ENCODE data around the gene PCDHA5.
"Not testable (repeated sequence)": the region's sequence is repeated elsewhere in the genome, so short reads cannot be mapped to it uniquely, and the experiment has no call there.

PCDHA5 gene

DNA sequence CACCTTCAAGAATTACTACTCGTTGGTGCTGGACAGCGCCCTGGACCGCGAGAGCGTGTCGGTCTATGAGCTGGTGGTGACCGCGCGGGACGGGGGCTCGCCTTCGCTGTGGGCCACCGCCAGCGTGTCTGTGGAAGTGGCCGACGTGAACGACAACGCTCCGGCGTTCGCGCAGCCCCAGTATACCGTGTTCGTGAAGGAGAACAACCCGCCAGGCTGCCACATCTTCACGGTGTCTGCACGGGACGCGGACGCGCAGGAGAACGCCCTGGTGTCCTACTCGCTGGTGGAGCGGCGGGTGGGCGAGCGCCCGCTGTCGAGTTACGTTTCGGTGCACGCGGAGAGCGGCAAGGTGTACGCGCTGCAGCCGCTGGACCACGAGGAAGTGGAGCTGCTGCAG is 1.6 kb downstream of the PCDHA5 start:
- not testable (repeated sequence) for DNase-seq (ENCODE audit: low read depth in 2 of 2, low spot score in 1 of 2)

DNA sequence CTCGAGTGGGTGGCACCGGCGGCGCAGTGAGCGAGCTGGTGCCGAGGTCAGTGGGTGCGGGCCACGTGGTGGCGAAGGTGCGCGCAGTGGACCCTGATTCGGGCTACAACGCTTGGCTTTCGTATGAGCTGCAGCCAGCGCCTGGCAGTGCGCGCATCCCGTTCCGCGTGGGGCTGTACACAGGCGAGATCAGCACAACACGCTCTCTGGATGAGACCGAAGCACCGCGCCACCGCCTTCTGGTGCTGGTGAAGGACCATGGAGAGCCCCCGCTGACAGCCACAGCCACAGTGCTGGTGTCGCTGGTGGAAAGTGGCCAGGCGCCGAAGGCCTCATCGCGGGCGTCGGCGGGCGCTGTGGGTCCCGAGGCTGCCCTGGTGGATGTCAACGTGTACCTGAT is 2.1 kb downstream of the PCDHA5 start:
- DNase-seq (ENCODE audit: low read depth in 2 of 2, low spot score in 1 of 2) = no peak

DNA sequence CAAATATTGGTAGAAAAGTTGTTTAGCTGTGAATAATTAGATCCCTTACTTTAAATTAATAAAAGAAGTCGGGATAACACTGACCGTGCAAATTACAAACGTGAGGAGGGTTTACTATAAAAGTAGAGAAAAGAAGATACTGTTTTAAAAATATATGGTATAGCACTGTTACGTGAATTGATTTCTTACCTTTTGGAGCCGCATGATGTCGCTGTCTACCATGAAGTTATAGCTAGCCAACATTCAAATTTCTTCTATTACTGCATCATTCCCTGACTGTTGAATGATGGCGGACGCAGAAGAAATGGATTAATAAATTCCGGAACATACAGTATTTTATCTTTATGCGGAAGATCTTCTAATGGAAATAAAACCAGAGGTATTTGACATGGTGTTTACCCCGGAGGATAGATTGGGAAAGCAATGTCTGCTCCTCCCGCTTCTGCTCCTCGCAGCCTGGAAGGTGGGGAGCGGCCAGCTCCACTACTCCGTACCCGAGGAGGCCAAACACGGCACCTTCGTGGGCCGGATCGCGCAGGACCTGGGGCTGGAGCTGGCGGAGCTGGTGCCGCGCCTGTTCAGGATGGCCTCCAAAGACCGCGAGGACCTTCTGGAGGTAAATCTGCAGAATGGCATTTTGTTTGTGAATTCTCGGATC is 6.4 kb downstream of the PCDHA5 start, which contains the start of gene PCDHA6:
PCDHA6 (plus strand) TSS at position 257 of the 658 bp plus-strand sequence; CDS start at position 389, 132 bp downstream.
- DNase-seq (ENCODE audit: low read depth in 2 of 2, low spot score in 1 of 2) = no peak

DNA sequence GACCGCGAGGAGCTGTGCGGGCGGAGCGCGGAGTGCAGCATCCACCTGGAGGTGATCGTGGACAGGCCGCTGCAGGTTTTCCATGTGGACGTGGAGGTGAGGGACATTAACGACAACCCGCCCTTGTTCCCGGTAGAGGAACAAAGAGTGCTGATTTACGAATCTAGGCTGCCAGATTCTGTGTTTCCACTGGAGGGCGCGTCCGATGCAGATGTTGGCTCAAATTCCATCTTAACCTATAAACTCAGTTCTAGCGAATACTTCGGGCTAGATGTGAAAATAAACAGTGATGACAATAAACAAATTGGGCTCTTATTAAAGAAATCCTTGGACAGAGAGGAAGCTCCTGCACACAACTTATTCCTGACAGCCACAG is 6.9 kb downstream of the PCDHA5 start:
- no peak for DNase-seq (ENCODE audit: low read depth in 2 of 2, low spot score in 1 of 2)

DNA sequence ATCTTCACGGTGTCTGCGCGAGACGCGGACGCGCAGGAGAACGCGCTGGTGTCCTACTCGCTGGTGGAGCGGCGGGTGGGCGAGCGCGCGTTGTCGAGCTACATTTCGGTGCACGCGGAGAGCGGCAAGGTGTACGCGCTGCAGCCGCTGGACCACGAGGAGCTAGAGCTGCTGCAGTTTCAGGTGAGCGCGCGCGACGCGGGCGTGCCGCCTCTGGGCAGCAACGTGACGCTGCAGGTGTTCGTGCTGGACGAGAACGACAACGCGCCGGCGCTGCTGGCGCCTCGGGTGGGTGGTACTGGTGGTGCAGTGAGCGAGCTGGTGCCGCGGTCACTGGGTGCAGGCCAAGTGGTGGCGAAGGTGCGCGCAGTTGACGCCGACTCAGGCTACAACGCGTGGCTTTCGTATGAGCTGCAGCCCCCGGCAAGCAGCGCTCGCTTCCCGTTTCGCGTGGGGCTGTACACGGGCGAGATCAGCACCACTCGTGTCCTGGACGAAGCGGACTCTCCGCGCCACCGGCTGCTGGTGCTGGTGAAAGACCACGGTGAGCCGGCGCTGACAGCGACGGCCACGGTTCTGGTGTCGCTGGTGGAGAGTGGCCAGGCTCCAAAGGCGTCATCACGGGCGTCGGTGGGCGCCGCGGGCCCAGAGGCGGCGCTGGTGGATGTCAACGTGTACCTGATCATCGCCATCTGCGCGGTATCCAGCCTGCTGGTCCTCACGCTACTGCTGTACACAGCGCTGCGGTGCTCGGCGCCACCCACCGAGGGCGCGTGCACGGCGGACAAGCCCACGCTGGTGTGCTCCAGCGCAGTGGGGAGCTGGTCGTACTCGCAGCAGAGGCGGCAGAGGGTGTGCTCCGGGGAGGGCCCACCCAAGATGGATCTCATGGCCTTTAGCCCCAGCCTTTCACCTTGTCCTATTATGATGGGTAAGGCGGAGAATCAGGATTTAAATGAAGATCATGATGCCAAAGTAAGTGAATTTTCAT is 8.4 kb downstream of the PCDHA5 start:
- DNase-seq (ENCODE audit: low read depth in 2 of 2, low spot score in 1 of 2) = not testable (repeated sequence)

DNA sequence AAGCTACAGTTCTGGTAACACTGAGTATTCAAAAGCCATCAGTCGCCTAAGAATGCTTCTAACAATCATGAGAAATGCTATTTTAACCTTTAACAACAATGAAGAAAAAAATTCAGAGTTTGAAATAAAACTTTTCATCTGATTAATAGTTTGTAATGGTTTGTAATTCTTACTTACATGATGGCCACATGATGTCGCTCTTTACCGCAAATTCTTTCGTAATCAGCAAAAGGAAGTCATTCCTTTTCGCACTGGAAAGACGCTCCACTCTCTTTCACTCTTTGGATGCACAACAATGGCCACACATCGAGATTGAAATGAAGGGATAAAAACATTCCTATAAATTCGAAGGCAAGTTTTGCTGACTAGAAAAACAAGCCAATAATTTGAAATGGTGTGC is 12.6 kb downstream of the PCDHA5 start, which contains the start of gene PCDHA7:
PCDHA7 (plus strand) TSS at position 277 of the 400 bp plus-strand sequence; CDS start at position 392, 115 bp downstream.
- DNase-seq (ENCODE audit: low read depth in 2 of 2, low spot score in 1 of 2) = no peak

DNA sequence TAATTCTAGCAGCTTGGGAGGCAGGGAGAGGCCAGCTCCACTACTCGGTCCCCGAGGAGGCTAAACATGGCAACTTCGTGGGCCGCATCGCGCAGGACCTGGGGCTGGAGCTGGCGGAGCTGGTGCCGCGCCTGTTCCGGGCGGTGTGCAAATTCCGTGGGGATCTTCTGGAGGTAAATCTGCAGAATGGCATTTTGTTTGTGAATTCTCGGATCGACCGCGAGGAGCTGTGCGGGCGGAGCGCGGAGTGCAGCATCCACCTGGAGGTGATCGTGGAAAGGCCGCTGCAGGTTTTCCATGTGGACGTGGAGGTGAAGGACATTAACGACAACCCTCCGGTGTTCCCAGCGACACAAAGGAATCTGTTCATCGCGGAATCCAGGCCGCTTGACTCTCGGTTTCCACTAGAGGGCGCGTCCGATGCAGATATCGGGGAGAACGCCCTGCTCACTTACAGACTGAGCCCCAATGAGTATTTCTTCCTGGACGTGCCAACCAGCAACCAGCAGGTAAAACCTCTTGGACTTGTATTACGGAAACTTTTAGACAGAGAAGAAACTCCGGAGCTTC is 13.1 kb downstream of the PCDHA5 start:
- not testable (repeated sequence) for DNase-seq (ENCODE audit: low read depth in 2 of 2, low spot score in 1 of 2)

DNA sequence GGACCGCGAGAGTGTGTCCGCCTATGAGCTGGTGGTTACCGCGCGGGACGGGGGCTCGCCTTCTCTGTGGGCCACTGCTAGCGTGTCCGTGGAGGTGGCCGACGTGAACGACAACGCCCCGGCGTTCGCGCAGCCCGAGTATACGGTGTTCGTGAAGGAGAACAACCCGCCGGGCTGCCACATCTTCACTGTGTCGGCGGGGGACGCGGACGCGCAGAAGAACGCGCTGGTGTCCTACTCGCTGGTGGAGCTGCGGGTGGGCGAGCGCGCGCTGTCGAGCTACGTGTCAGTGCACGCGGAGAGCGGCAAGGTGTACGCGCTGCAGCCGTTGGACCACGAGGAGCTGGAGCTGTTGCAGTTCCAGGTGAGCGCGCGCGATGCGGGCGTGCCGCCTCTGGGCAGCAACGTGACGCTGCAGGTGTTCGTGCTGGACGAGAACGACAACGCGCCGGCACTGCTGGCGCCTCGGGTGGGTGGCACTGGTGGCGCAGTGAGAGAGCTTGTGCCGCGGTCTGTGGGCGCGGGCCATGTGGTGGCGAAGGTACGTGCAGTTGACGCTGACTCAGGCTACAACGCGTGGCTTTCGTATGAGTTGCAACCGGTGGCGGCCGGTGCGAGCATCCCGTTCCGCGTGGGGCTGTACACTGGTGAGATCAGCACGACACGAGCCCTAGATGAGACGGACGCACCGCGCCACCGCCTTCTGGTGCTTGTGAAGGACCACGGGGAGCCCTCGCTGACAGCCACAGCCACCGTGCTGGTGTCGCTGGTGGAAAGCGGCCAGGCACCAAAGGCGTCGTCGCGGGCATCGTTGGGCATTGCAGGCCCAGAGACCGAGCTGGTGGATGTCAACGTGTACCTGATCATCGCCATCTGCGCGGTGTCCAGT is 14.5 kb downstream of the PCDHA5 start:
- no peak for DNase-seq (ENCODE audit: low read depth in 2 of 2, low spot score in 1 of 2)

DNA sequence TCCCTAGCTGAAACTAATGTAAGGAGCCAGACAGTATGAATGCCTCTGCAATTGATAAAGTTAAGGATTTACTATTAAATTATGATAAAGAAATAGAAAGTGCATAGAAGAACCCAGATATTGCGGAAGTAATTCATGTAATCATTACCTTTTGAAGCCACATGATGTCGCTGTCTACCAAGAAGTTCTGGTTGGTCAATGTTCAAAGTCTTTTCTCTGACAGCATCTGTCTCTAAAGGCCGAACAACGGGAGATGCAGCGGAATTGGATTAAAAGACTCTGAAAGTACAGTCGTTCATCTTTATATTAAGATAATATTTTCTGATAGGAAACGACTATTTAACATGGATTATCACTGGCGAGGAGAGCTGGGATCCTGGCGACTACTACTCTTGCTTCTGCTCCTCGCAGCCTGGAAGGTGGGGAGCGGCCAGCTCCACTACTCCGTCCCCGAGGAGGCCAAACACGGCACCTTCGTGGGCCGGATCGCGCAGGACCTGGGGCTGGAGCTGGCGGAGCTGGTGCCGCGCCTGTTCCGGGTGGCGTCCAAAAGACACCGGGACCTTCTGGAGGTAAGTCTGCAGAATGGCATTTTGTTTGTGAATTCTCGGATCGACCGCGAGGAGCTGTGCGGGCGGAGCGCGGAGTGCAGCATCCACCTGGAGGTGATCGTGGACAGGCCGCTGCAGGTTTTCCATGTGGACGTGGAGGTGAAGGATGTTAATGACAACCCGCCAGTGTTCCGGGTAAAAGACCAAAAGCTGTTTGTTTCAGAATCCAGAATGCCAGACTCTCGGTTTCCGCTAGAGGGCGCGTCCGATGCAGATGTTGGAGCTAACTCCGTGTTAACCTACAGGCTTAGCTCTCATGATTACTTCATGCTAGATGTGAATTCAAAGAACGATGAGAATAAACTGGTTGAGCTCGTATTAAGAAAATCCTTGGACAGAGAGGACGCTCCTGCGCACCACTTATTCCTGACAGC is 19.9 kb downstream of the PCDHA5 start, which contains the start of gene PCDHA8:
PCDHA8 (plus strand) TSS at position 210 of the 985 bp plus-strand sequence; CDS start at position 345, 135 bp downstream.
- no peak for DNase-seq (ENCODE audit: low read depth in 2 of 2, low spot score in 1 of 2)

DNA sequence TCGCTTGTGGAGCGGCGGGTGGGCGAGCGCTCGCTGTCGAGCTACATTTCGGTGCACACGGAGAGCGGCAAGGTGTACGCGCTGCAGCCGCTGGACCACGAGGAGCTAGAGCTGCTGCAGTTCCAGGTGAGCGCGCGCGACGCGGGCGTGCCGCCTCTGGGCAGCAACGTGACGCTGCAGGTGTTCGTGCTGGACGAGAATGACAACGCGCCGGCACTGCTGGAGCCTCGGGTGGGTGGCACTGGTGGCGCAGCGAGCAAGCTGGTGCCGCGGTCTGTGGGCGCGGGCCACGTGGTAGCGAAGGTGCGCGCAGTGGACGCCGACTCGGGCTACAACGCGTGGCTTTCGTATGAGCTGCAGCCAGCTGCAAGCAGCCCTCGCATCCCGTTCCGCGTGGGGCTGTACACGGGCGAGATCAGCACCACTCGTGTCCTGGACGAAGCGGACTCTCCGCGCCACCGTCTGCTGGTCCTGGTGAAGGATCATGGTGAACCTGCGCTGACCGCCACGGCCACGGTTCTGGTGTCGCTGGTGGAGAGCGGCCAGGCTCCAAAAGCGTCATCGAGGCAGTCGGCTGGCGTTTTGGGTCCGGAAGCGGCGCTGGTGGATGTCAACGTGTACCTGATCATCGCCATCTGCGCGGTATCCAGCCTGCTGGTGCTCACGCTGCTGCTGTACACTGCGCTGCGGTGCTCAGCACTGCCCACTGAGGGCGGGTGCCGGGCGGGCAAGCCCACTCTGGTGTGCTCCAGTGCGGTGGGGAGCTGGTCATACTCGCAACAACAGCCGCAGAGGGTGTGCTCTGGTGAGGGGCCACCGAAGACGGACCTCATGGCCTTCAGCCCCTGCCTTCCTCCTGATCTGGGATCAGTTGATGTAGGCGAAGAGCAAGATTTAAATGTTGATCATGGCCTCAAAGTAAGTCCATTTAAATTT is 21.7 kb downstream of the PCDHA5 start:
- no peak for DNase-seq (ENCODE audit: low read depth in 2 of 2, low spot score in 1 of 2)

DNA sequence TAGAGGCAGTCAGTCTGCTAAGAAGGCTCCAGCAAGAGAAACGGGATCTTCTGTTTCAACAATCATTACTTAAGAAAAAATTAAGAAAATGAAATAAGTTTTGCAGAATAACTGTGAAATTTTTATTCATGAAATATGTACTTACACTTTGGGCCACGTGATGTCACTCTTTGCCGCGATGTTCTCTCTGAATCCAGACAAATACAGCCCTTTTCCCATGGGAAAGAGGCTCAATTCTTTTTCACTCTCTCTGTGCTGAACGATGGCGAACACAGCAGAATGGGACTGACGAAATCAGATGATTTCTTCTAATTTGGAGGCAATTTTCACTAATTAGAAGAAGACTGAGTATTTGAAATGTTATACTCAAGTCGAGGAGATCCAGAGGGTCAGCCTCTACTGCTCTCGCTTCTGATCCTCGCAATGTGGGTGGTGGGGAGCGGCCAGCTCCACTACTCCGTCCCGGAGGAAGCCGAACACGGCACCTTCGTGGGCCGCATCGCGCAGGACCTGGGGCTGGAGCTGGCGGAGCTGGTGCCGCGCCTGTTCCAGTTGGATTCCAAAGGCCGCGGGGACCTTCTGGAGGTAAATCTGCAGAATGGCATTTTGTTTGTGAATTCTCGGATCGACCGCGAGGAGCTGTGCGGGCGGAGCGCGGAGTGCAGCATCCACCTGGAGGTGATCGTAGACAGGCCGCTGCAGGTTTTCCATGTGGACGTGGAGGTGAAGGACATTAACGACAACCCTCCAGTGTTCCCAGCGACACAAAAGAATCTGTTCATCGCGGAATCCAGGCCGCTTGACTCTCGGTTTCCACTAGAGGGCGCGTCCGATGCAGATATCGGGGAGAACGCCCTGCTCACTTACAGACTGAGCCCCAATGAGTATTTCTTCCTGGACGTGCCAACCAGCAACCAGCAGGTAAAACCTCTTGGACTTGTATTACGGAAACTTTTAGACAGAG is 27.0 kb downstream of the PCDHA5 start, which contains the start of gene PCDHA9:
PCDHA9 (plus strand) TSS at position 244 of the 964 bp plus-strand sequence; CDS start at position 358, 114 bp downstream.
- DNase-seq (ENCODE audit: low read depth in 2 of 2, low spot score in 1 of 2) = not testable (repeated sequence)

DNA sequence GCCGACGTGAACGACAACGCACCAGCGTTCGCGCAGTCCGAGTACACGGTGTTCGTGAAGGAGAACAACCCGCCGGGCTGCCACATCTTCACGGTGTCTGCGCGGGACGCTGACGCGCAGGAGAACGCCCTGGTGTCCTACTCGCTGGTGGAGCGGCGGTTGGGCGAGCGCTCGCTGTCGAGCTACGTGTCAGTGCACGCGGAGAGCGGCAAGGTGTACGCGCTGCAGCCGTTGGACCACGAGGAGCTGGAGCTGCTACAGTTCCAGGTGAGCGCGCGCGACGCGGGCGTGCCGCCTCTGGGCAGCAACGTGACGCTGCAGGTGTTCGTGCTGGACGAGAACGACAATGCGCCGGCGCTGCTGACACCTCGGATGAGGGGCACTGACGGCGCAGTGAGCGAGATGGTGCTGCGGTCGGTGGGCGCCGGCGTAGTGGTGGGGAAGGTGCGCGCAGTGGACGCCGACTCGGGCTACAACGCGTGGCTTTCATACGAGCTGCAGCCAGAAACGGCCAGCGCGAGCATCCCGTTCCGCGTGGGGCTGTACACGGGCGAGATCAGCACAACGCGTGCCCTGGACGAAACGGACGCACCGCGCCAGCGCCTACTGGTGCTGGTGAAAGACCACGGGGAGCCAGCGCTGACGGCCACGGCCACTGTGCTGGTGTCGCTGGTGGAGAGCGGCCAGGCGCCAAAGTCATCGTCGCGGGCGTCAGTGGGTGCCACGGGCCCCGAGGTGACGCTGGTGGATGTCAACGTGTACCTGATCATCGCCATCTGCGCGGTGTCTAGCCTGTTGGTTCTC is 28.6 kb downstream of the PCDHA5 start:
- DNase-seq (ENCODE audit: low read depth in 2 of 2, low spot score in 1 of 2) = not testable (repeated sequence)

DNA sequence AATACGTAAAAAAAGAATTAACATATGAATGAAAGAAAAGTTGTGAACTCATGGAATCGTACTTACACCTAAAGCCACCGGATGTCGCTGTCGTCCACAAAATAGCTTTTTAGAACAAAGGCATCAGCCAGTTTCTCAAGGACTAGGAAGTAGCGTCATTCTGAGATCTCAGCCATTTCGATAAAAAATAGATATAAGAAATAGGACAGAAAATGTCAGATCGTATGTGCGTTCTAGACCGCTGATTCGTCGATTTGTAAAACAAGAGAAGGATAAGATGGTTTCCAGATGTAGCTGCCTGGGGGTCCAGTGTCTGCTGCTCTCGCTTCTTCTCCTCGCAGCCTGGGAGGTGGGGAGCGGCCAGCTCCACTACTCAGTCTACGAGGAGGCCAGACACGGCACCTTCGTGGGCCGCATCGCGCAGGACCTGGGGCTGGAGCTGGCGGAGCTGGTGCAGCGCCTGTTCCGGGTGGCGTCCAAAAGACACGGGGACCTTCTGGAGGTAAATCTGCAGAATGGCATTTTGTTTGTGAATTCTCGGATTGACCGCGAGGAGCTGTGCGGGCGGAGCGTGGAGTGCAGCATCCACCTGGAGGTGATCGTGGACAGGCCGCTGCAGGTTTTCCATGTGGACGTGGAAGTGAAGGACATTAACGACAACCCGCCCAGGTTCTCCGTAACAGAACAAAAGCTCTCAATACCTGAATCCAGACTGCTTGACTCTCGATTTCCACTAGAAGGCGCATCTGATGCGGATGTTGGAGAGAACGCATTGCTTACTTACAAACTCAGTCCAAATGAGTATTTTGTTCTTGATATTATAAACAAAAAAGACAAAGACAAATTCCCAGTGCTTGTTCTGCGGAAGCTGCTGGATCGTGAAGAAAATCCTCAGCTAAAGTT is 34.6 kb downstream of the PCDHA5 start, which contains the start of gene PCDHA10:
PCDHA10 (plus strand) TSS at position 126 of the 903 bp plus-strand sequence; CDS start at position 278, 152 bp downstream.
- no peak for DNase-seq (ENCODE audit: low read depth in 2 of 2, low spot score in 1 of 2)

DNA sequence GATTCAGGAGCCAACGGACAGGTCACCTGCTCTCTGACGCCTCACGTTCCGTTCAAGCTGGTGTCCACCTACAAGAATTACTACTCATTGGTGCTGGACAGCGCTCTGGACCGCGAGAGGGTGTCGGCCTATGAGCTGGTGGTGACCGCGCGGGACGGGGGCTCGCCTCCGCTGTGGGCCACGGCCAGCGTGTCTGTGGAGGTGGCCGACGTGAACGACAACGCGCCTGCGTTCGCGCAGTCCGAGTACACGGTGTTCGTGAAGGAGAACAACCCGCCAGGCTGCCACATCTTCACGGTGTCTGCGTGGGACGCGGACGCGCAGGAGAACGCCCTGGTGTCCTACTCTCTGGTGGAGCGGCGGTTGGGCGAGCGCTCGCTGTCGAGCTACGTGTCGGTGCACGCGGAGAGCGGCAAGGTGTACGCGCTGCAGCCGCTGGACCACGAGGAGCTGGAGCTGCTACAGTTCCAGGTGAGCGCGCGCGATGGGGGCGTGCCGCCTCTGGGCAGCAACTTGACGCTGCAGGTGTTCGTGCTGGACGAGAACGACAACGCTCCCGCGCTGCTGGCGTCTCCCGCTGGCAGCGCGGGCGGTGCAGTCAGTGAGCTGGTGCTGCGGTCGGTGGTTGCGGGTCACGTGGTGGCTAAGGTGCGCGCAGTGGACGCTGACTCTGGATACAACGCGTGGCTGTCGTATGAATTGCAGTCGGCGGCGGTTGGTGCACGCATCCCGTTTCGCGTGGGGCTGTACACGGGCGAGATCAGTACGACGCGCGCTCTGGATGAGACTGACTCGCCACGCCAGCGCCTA is 36.0 kb downstream of the PCDHA5 start:
- DNase-seq (ENCODE audit: low read depth in 2 of 2, low spot score in 1 of 2) = no peak

All from stimulated activated CD8-positive, alpha-beta memory T cell treated with anti-CD3 and anti-CD28 coated beads, Interleukin-4, amount 100 ng/mL, for 1 hour (primary cell).